ES-I3 (cell line): ENCODE results near the gene ATRAID.

Experiments
- H3K36me3 ChIP-seq: 2 replicates; pipeline ENCODE4 v1.6.1; 2013; ENCODE audit warnings: mild to moderate bottlenecking, low read length, control low read depth, moderate library complexity; ENCODE audit not compliant: insufficient read depth
- H3K4me1 ChIP-seq: 2 replicates; pipeline ENCODE4 v1.6.1; 2013; ENCODE audit warnings: mild to moderate bottlenecking, control low read depth, low read length; ENCODE audit not compliant: insufficient read depth
- H3K9ac ChIP-seq: 2 replicates; pipeline ENCODE4 v1.6.1; 2013; ENCODE audit warnings: low read depth, mild to moderate bottlenecking, low read length, moderate library complexity
- H3K9me3 ChIP-seq: 2 replicates; pipeline ENCODE4 v1.6.1; 2013; ENCODE audit warnings: mild to moderate bottlenecking, low read length, moderate library complexity; ENCODE audit not compliant: control insufficient read depth, insufficient read depth

Gene ATRAID

GRCh38 chr2:27243391-27244130, 31.7 kb downstream of the ATRAID start:
- Histone ChIP-seq H3K36me3 (peaks cover 34% of the 10 kb centered on the region), H3K9ac (no peak overlapping the region), H3K4me1 (no peaks in the 10 kb centered on the region), H3K9me3 (no peaks in the 10 kb centered on the region)

GRCh38 chr2:27245116-27245515, 33.3 kb downstream of the ATRAID start:
- Histone ChIP-seq H3K9ac (no peak overlapping the region), H3K4me1 (no peaks in the 10 kb centered on the region), H3K9me3 (no peaks in the 10 kb centered on the region), H3K36me3 (peaks cover 23% of the 10 kb centered on the region)

- H3K36me3 ChIP-seq, result peaks cover 19% of the 10 kb centered on the region
- no peaks in the 10 kb centered on the region for H3K9me3 ChIP-seq
These were observed 33.8 kb downstream of the ATRAID start for GRCh38 chr2:27245626-27246025.

GRCh38 chr2:27247893-27248292, 36.1 kb downstream of the ATRAID start:
- Histone ChIP-seq H3K9me3 (no peaks in the 10 kb centered on the region), H3K4me1 (no peaks in the 10 kb centered on the region; the same call in 1 of the 2 replicates), H3K36me3 (peaks cover 6% of the 10 kb centered on the region; the same call in 1 of the 2 replicates), H3K9ac (no peak overlapping the region)

More at GRCh38 chr2:27245626-27246025, 33.8 kb downstream of the ATRAID start:
- Histone ChIP-seq H3K4me1 (no peaks in the 10 kb centered on the region; the same call in 1 of the 2 replicates), H3K9ac (no peak overlapping the region)

GRCh38 chr2:27249159-27249890, 37.5 kb downstream of the ATRAID start:
- H3K9me3 ChIP-seq, result no peaks in the 10 kb centered on the region
- H3K9ac ChIP-seq, result no peak overlapping the region
- H3K36me3 ChIP-seq, result 0 out of 2 replicates have a peak, but pooled peaks cover under 1% of the 10 kb centered on the region
- H3K4me1 ChIP-seq, result no peaks in the 10 kb centered on the region; the same call in 1 of the 2 replicates

GRCh38 chr2:27249891-27250651, 38.2 kb downstream of the ATRAID start:
- Histone ChIP-seq H3K9me3 (no peaks in the 10 kb centered on the region), H3K36me3 (no peaks in the 10 kb centered on the region), H3K4me1 (no peaks in the 10 kb centered on the region; the same call in 1 of the 2 replicates), H3K9ac (peak overlapping the region; percentile 19; the same call in 1 of the 2 replicates)

GRCh38 chr2:27250652-27251379, 39.0 kb downstream of the ATRAID start:
- 0 out of 2 replicates have a peak overlapping the region, but pooled peaks have one; percentile 19 for H3K9ac ChIP-seq
- no peaks in the 10 kb centered on the region for H3K9me3 ChIP-seq
- H3K4me1 ChIP-seq, result no peaks in the 10 kb centered on the region; the same call in 1 of the 2 replicates
- H3K36me3 ChIP-seq, result no peaks in the 10 kb centered on the region

- Histone ChIP-seq H3K9ac (no peak overlapping the region), H3K36me3 (no peaks in the 10 kb centered on the region), H3K9me3 (no peaks in the 10 kb centered on the region), H3K4me1 (no peaks in the 10 kb centered on the region; the same call in 1 of the 2 replicates)
These were observed 39.9 kb downstream of the ATRAID start for GRCh38 chr2:27251766-27252165.

GRCh38 chr2:27255187-27255586, 43.3 kb downstream of the ATRAID start:
- Histone ChIP-seq H3K4me1 (no peaks in the 10 kb centered on the region; the same call in 1 of the 2 replicates), H3K9ac (no peak overlapping the region), H3K36me3 (no peaks in the 10 kb centered on the region), H3K9me3 (no peaks in the 10 kb centered on the region)

GRCh38 chr2:27255660-27256059, 43.8 kb downstream of the ATRAID start:
- no peak overlapping the region for H3K9ac ChIP-seq
- no peaks in the 10 kb centered on the region for H3K9me3 ChIP-seq
- H3K36me3 ChIP-seq, result no peaks in the 10 kb centered on the region
- H3K4me1 ChIP-seq, result no peaks in the 10 kb centered on the region; the same call in 1 of the 2 replicates

GRCh38 chr2:27256855-27257454, 45.1 kb downstream of the ATRAID start:
- H3K36me3 ChIP-seq, result no peaks in the 10 kb centered on the region
- no peaks in the 10 kb centered on the region for H3K9me3 ChIP-seq
- H3K4me1 ChIP-seq, result peaks cover 4% of the 10 kb centered on the region; the same call in 1 of the 2 replicates
- no peak overlapping the region for H3K9ac ChIP-seq

- Histone ChIP-seq H3K9me3 (no peaks in the 10 kb centered on the region), H3K36me3 (no peaks in the 10 kb centered on the region), H3K9ac (no peak overlapping the region), H3K4me1 (peaks cover 4% of the 10 kb centered on the region; the same call in 1 of the 2 replicates)
These were observed 46.2 kb downstream of the ATRAID start for GRCh38 chr2:27258051-27258450.

GRCh38 chr2:27261241-27261925, 49.5 kb downstream of the ATRAID start:
- H3K4me1 ChIP-seq, result peaks cover 4% of the 10 kb centered on the region
- H3K36me3 ChIP-seq, result no peaks in the 10 kb centered on the region
- H3K9ac ChIP-seq, result peak overlapping the region; percentile 61
- H3K9me3 ChIP-seq, result no peaks in the 10 kb centered on the region
